GM23338 (cell line): ENCODE measurements around the gene ICE1. TPM values are rescaled to one million over a fixed set of nuclear protein-coding genes. Genes with fewer than 3 reads are reported as not detected.

Experiments
- ATAC-seq: fragments of 200-7000 bp; cut with Tn5 transposase; 3 replicates; pipeline ENCODE4 v1.9.1; 2020
- DNase-seq: peaks from one replicate; pipeline ENCODE4 v3.0.0-alpha.2; 2015; ENCODE audit warnings: low spot score
- H2AFZ ChIP-seq: fragments of 200-600 bp; sonication (generic); 2 replicates; pipeline ENCODE4 v1.8.0; 2016; ENCODE audit warnings: antibody characterized with exemption, mild to moderate bottlenecking, moderate library complexity
- H3F3A ChIP-seq: fragments of 200-600 bp; sonication (generic); replicated peaks from 2 replicates; pipeline ENCODE4 v1.8.0; 2017; ENCODE audit warnings: antibody characterized with exemption, mixed run types, low read depth
- H3K27ac ChIP-seq: fragments of 200-600 bp; sonication (generic); 2 replicates; pipeline ENCODE4 v1.6.1; 2016; ENCODE audit warnings: low read depth
- H3K27me3 ChIP-seq: fragments of 200-600 bp; sonication (generic); 2 replicates; pipeline ENCODE4 v1.8.0; 2016; ENCODE audit warnings: mild to moderate bottlenecking, mixed run types, moderate library complexity; ENCODE audit not compliant: insufficient read depth
- H3K36me3 ChIP-seq: fragments of 200-600 bp; sonication (generic); 2 replicates; pipeline ENCODE4 v1.8.0; 2016; ENCODE audit warnings: mild to moderate bottlenecking; ENCODE audit not compliant: insufficient read depth
- H3K4me1 ChIP-seq: fragments of 200-600 bp; sonication (generic); 2 replicates; pipeline ENCODE4 v1.8.0; 2016; ENCODE audit warnings: mild to moderate bottlenecking, moderate library complexity; ENCODE audit not compliant: insufficient read depth
- H3K4me2 ChIP-seq: fragments of 200-600 bp; sonication (generic); 2 replicates; pipeline ENCODE4 v1.7.1; 2017; ENCODE audit warnings: mixed run types
- H3K4me3 ChIP-seq: fragments of 200-600 bp; sonication (generic); 2 replicates; pipeline ENCODE4 v1.6.1; 2016; ENCODE audit warnings: mixed run types
- H3K79me2 ChIP-seq: fragments of 200-600 bp; sonication (generic); replicated peaks from 2 replicates; pipeline ENCODE4 v1.8.0; 2017; ENCODE audit warnings: mild to moderate bottlenecking; ENCODE audit not compliant: insufficient read depth
- H3K9me2 ChIP-seq: fragments of 200-600 bp; sonication (generic); 2 replicates; pipeline ENCODE4 v1.8.0; 2017; ENCODE audit not compliant: insufficient read depth
- H4K20me1 ChIP-seq: fragments of 200-600 bp; sonication (generic); replicated peaks from 2 replicates; pipeline ENCODE4 v1.8.0; 2017; ENCODE audit warnings: mild to moderate bottlenecking; ENCODE audit not compliant: insufficient read depth
- H3K27ac Mint-ChIP-seq: 2 replicates; pipeline ENCODE4 v1.8.0; 2020; ENCODE audit warnings: inconsistent platforms, mild to moderate bottlenecking, moderate library complexity, mixed read lengths
- H3K27me3 Mint-ChIP-seq: 3 replicates; pipeline ENCODE4 v1.8.0; 2022; ENCODE audit warnings: low read depth, mild to moderate bottlenecking, moderate library complexity, mixed read lengths, inconsistent platforms; ENCODE audit not compliant: insufficient read depth, poor library complexity
- H3K36me3 Mint-ChIP-seq: 3 replicates; pipeline ENCODE4 v1.8.0; 2021; ENCODE audit warnings: low read depth, mild to moderate bottlenecking, inconsistent platforms, moderate library complexity, mixed read lengths
- H3K4me1 Mint-ChIP-seq: 3 replicates; pipeline ENCODE4 v1.8.0; 2020; ENCODE audit warnings: mild to moderate bottlenecking, inconsistent platforms, mixed read lengths
- H3K4me3 Mint-ChIP-seq: 3 replicates; pipeline ENCODE4 v1.8.0; 2021; ENCODE audit warnings: moderate library complexity, mild to moderate bottlenecking, inconsistent platforms, mixed read lengths
- H3K9me3 Mint-ChIP-seq: 3 replicates; pipeline ENCODE4 v1.8.0; 2020; ENCODE audit warnings: moderate library complexity, mild to moderate bottlenecking, inconsistent platforms, mixed read lengths
- CREB1 ChIP-seq: fragments of 250-450 bp; sonication (Bioruptor Pico); IDR thresholded peaks from 2 replicates; pipeline ENCODE4 v1.5.0; 2020; ENCODE audit warnings: low read depth, mild to moderate bottlenecking, moderate library complexity
- EZH2 ChIP-seq: fragments of 200-600 bp; sonication (generic); IDR thresholded peaks from one replicate; pipeline ENCODE4 v1.8.0; 2017; ENCODE audit warnings: antibody characterized with exemption, mild to moderate bottlenecking, low read depth; ENCODE audit not compliant: unreplicated experiment
- ZNF462 ChIP-seq: fragments of 250-450 bp; sonication (Bioruptor Pico); IDR thresholded peaks from 2 replicates; pipeline ENCODE4 v1.5.0; 2020; ENCODE audit warnings: mild to moderate bottlenecking, moderate library complexity
- polyA plus RNA-seq: library from polyadenylated mRNA; unstranded; fragments of >200 nt; fragmentation: Nextera tagmentation; extraction: Ambion mirVana; gene quantifications from 2 replicates; pipeline ENCODE4 v1.2.1, GENCODE V29; 2016
- total RNA-seq: library from RNA; depleted of rRNA; stranded (reverse); fragments of >200 nt; shearing (Covaris generic); gene quantifications from 2 replicates; pipeline ENCODE4 v1.2.3, GENCODE V29; 2014
- TF ChIP-seq, protein P1 (sequence below): IDR thresholded peaks from one replicate; pipeline ENCODE4 v1.6.1; 2018; ENCODE audit warnings: antibody characterized with exemption; ENCODE audit not compliant: unreplicated experiment

ICE1 gene
- total and polyA plus RNA-seq, 2 experiments from 2014 or later = 59.5 to 65.1 TPM

DNA sequence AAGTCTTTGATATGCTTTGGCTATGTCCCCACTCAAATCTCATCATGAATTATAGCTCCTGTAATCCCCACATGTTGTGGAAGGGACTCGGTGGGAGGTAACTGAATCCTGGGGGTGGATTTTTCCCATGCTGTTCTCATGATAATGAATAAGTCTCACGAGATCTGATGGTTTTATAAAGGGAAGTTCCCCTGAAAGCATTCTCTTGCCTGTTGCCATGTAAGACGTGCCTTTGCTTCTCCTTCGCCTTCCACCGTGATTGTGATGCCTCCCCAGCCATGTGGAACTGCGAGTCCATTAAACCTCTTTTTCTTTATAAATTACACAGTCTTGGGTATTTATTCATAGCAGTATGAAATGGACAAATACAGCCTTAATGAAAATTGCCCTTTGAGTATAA lies 44.7 kb upstream of the ICE1 start:
- Mint-ChIP-seq H3K4me1 (peaks cover 14% of the 10 kb centered on the region; the same call in 2 of the 3 replicates), H3K27me3 (peaks cover 2% of the 10 kb centered on the region), H3K36me3 (peaks cover 29% of the 10 kb centered on the region), H3K27ac (no peak overlapping the region), H3K9me3 (peaks cover 45% of the 10 kb centered on the region), H3K4me3 (no peak overlapping the region)
- H3K27ac ChIP-seq = no peak overlapping the region
- ATAC-seq = no peak
- no peak overlapping the region for H3K4me3 ChIP-seq
- peaks cover 5% of the 10 kb centered on the region; the same call in 1 of the 2 replicates for H3K4me1 ChIP-seq
- no peaks in the 10 kb centered on the region for H3F3A ChIP-seq
- DNase-seq = no peak
- H2AFZ ChIP-seq = no peak overlapping the region
- peaks cover 9% of the 10 kb centered on the region for H3K9me2 ChIP-seq
- no peaks in the 10 kb centered on the region for H3K36me3 ChIP-seq
- H3K27me3 ChIP-seq = no peaks in the 10 kb centered on the region
- no peaks in the 10 kb centered on the region for H3K79me2 ChIP-seq
- H3K4me2 ChIP-seq = no peak overlapping the region
- TF ChIP-seq CREB1 (no peak), ZNF462 (CRISPR knock-in tag) (no peak), EZH2 (no peak)
- TF ChIP-seq, protein P1, sequence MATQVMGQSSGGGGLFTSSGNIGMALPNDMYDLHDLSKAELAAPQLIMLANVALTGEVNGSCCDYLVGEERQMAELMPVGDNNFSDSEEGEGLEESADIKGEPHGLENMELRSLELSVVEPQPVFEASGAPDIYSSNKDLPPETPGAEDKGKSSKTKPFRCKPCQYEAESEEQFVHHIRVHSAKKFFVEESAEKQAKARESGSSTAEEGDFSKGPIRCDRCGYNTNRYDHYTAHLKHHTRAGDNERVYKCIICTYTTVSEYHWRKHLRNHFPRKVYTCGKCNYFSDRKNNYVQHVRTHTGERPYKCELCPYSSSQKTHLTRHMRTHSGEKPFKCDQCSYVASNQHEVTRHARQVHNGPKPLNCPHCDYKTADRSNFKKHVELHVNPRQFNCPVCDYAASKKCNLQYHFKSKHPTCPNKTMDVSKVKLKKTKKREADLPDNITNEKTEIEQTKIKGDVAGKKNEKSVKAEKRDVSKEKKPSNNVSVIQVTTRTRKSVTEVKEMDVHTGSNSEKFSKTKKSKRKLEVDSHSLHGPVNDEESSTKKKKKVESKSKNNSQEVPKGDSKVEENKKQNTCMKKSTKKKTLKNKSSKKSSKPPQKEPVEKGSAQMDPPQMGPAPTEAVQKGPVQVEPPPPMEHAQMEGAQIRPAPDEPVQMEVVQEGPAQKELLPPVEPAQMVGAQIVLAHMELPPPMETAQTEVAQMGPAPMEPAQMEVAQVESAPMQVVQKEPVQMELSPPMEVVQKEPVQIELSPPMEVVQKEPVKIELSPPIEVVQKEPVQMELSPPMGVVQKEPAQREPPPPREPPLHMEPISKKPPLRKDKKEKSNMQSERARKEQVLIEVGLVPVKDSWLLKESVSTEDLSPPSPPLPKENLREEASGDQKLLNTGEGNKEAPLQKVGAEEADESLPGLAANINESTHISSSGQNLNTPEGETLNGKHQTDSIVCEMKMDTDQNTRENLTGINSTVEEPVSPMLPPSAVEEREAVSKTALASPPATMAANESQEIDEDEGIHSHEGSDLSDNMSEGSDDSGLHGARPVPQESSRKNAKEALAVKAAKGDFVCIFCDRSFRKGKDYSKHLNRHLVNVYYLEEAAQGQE = no peak
- no peaks in the 10 kb centered on the region for H4K20me1 ChIP-seq
